A549 treated with GW870086 at 1 μM for 4 hours (cell line): Measurements from ENCODE around the gene NSL1. TPM values are rescaled to one million over a fixed set of nuclear protein-coding genes. Genes with fewer than 3 reads are reported as not detected.

ENCODE experiments used
- total RNA-seq: library from RNA; stranded (reverse); fragments of 200-300 nt; extraction: Qiagen RNA extraction; gene quantifications from 5 replicates; pipeline ENCODE4 v1.2.3, GENCODE V29; 2022; ENCODE audit warnings: low read depth

NSL1 gene, protein sequence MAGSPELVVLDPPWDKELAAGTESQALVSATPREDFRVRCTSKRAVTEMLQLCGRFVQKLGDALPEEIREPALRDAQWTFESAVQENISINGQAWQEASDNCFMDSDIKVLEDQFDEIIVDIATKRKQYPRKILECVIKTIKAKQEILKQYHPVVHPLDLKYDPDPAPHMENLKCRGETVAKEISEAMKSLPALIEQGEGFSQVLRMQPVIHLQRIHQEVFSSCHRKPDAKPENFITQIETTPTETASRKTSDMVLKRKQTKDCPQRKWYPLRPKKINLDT
- total RNA-seq = 28.4 to 38.4 TPM (median 31.5 TPM) in 5 replicates

DNA sequence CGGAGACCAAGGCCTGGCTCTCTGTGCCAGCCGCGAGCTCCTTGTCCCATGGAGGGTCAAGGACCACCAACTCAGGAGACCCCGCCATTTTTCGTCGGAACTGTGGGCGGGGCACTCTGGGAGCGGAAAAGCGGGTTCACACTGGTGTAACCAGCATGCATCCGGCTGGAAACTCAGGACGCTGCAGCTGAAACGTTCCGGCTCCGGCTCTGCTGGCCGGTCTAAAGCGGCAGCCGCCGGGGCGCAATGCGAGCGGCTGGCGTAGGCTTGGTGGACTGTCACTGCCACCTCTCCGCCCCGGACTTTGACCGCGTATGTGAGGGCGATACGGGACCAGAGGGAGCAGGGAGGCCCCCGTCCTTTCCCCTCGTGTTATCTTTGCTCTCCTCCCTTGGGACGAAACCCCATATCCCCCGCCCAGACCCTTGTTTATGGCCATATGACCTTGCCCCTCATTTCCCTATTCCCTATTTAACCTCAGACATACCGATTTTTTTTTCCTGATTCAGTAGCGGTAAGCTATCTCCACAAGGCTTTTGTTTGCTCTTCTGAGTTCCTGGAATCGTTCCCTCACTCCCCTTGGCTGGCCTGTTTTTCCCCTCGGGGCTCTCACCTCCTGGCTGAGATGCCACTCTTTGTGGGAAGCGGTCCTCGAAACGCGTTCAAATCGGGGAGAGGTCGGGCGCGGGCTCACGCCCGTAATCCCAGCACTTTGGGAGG is at the start of gene NSL1, which contains the start of gene TATDN3:
Gene NSL1 (minus strand): TSS at position 102 of the 720 bp plus-strand sequence. CDS start 14 bp downstream, at position 88.
Gene TATDN3 (plus strand): TSS at position 219 of the 720 bp plus-strand sequence. CDS start 28 bp downstream, at position 247.

DNA sequence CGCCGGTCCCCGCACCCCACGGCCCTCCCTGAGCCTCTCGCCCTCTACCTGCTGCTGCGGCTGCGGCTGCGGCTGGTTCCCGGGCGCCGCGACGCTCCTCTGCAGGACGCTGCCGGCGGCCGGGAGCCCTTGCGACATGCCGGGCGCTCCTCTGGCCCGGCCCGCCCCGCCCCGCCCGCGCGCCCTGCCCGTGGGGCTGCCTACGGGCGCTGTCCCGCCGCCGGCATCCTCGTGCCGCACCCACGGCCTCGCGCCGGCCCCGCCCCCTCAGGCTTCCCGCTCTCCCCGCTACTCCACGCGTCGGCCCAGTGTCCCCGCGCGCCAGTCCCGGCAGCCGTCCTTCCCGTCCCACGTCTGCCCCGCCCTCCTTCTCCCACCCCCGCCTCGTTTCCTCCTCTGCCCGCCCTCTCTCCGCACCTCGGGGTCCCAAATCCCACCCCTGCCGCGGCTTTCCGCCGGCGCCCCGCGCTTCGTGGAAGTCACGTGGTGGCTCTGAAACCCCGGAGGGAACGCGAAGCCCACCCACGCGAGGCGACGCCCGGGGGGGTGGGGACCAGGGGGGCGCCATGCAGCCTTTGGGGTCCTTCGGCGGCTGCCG is 91.9 kb downstream of the NSL1 start, which contains the start of gene BATF3:
Gene BATF3 (minus strand): TSS at position 216 of the 598 bp plus-strand sequence. CDS start 78 bp downstream, at position 138.

Other genes with a start within 250 kb of the NSL1 start
- 31.5 to 44.1 TPM (median 34.1 TPM) in 5 replicates for gene ATF3, start 183.0 kb downstream of the NSL1 start, total RNA-seq
- 27.0 to 40.0 TPM (median 38.1 TPM) in 5 replicates for gene BATF3, start 91.9 kb downstream of the NSL1 start, total RNA-seq
- gene TATDN3, start 117 bp upstream of the NSL1 start, total RNA-seq = 13.6 to 15.7 TPM (median 14.4 TPM) in 5 replicates
- not detected in 5 replicates for gene SPATA45, start 55.9 kb upstream of the NSL1 start, total RNA-seq
- gene FLVCR1, start 66.5 kb upstream of the NSL1 start, total RNA-seq = 12.8 to 20.5 TPM (median 18.5 TPM) in 5 replicates
- 2.6 to 4.7 TPM (median 3.6 TPM) in 5 replicates for gene VASH2, start 158.8 kb upstream of the NSL1 start, total RNA-seq
- gene ANGEL2, start 224.1 kb upstream of the NSL1 start, total RNA-seq = 14.6 to 18.9 TPM (median 16.9 TPM) in 5 replicates